ENCODE results near the gene MIS18BP1.

GRCh38 chr14:45298423-45299117 lies 45.6 kb upstream of the MIS18BP1 start:
- no peak for TF ChIP-seq POLR2A (IDR thresholded peaks at IDR 0.05)
- TF ChIP-seq, protein P1, sequence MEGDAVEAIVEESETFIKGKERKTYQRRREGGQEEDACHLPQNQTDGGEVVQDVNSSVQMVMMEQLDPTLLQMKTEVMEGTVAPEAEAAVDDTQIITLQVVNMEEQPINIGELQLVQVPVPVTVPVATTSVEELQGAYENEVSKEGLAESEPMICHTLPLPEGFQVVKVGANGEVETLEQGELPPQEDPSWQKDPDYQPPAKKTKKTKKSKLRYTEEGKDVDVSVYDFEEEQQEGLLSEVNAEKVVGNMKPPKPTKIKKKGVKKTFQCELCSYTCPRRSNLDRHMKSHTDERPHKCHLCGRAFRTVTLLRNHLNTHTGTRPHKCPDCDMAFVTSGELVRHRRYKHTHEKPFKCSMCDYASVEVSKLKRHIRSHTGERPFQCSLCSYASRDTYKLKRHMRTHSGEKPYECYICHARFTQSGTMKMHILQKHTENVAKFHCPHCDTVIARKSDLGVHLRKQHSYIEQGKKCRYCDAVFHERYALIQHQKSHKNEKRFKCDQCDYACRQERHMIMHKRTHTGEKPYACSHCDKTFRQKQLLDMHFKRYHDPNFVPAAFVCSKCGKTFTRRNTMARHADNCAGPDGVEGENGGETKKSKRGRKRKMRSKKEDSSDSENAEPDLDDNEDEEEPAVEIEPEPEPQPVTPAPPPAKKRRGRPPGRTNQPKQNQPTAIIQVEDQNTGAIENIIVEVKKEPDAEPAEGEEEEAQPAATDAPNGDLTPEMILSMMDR (IDR thresholded peaks at IDR 0.05): no peak

All from body of pancreas (tissue), 4 donors.